Measurements from ENCODE around the gene LRRC8C. TPM values are rescaled to one million over a fixed set of nuclear protein-coding genes. Genes with fewer than 3 reads are reported as not detected.

Gene LRRC8C
- total and polyA plus RNA-seq, 10 of the 15 experiments (the other 5 are each of a cell fraction or from before 2014, with no cell fraction given), result 2.3 to 16.3 (median 10.8) TPM

GRCh38 chr1:89600451-89601224 lies 32.3 kb upstream of the LRRC8C start (continued):
- no peak for TF ChIP-seq IRF5 (IDR thresholded peaks at IDR 0.05; ENCODE audit: borderline replicate concordance)
- no peak for TF ChIP-seq NFYA (IDR thresholded peaks at IDR 0.05; ENCODE audit: borderline replicate concordance, low read depth, low read length)
- no peak for TF ChIP-seq PRDM15 (CRISPR knock-in tag; IDR thresholded peaks at IDR 0.05)
- peak; percentile 90 for TF ChIP-seq CUX1 (IDR thresholded peaks at IDR 0.05; ENCODE audit: insufficient replicate concordance, low read depth, low read length)
- TF ChIP-seq GATAD2B (conservative IDR thresholded peaks at IDR 0.05; ENCODE audit: low read depth), result 0 out of 2 replicates have a peak, but pooled peaks have one; percentile 61
- TF ChIP-seq FOXK2 (IDR thresholded peaks at IDR 0.05), result no peak
- TF ChIP-seq ZSCAN29 (IDR thresholded peaks at IDR 0.05), result no peak
- TF ChIP-seq IKZF2 (IDR thresholded peaks at IDR 0.05), result peak; percentile 79 to 81
- TF ChIP-seq BCL3 (IDR thresholded peaks at IDR 0.05; ENCODE audit: borderline replicate concordance, insufficient read depth, low read depth, low read length, poor library complexity, severe bottlenecking), result peak; percentile 73
- 0 out of 2 replicates have a peak, but pooled peaks have one; percentile 14 for TF ChIP-seq RAD21 (IDR thresholded peaks at IDR 0.05; ENCODE audit: insufficient read depth, low read depth, low read length)
- no peak for TF ChIP-seq ZNF622 (IDR thresholded peaks at IDR 0.05)
- TF ChIP-seq KDM1A (IDR thresholded peaks at IDR 0.05; ENCODE audit: borderline replicate concordance), result no peak
- peak; percentile 71 for TF ChIP-seq SPI1 (IDR thresholded peaks at IDR 0.05; ENCODE audit: borderline replicate concordance, insufficient read depth, low read depth, low read length)
- TF ChIP-seq NKRF (conservative IDR thresholded peaks at IDR 0.05), result no peak
